OCI-LY3 (cell line): ENCODE results near the gene ITPR3.

Experiments used
- CTCF ChIP-seq: fragments of 200-600, 300-600 bp; sonication (generic); IDR thresholded peaks from 2 replicates; pipeline ENCODE4 v1.5.1; 2014; ENCODE audit warnings: antibody characterized with exemption, low read length, low read depth
- EZH2phosphoT487 ChIP-seq: fragments of 200-600 bp; shearing (Covaris generic); IDR thresholded peaks from 2 replicates; pipeline ENCODE4 v1.6.1; 2018; ENCODE audit warnings: antibody characterized with exemption, mixed run types, low read depth

GRCh38 chr6:33658982-33659689, 38.0 kb downstream of the ITPR3 start:
- no peak for TF ChIP-seq CTCF
- TF ChIP-seq EZH2phosphoT487, result no peak
